Measurements from ENCODE around the gene EIF1AX.

Gene EIF1AX

GRCh38 chrX:20124964-20125363 is 16.7 kb downstream of the EIF1AX start:
- DNase-seq: no peak

- peak; percentile 18 for DNase-seq
Measured at GRCh38 chrX:20118065-20118824, 23.4 kb downstream of the EIF1AX start.

GRCh38 chrX:20116577-20117240 is 24.9 kb downstream of the EIF1AX start, which contains the start of gene MAP7D2:
Gene MAP7D2 (minus strand): TSS chrX:20116907. CDS start chrX:20116879, 28 bp downstream.
- DNase-seq: no peak

GRCh38 chrX:20116087-20116576 is 25.5 kb downstream of the EIF1AX start:
- no peak for DNase-seq

GRCh38 chrX:20112022-20112774 is 29.4 kb downstream of the EIF1AX start:
- no peak for DNase-seq

- no peak for DNase-seq
Measured at GRCh38 chrX:20111271-20111670, 30.4 kb downstream of the EIF1AX start.

- DNase-seq: no peak
Measured at GRCh38 chrX:20101934-20102581, 39.6 kb downstream of the EIF1AX start.

GRCh38 chrX:20091499-20091898 is 50.1 kb downstream of the EIF1AX start:
- DNase-seq: no peak

GRCh38 chrX:20089845-20090244 is 51.8 kb downstream of the EIF1AX start:
- no peak for DNase-seq

GRCh38 chrX:20080277-20080676 is 61.4 kb downstream of the EIF1AX start:
- no peak for DNase-seq

Data from NCI-H1105 treated with DMSO at 0.1 percent for 48 hours (cell line).